GM18505 (cell line): ENCODE measurements around the gene DGKQ.
"Not testable (repeated sequence)": the region's sequence is repeated elsewhere in the genome, so short reads cannot be mapped to it uniquely, and the experiment has no call there.

Experiments
- ATAC-seq: cut with Tn5 transposase; IDR thresholded peaks from one replicate; pipeline ENCODE4 v1.9.1; 2021; ENCODE audit not compliant: unreplicated experiment
- POLR2A ChIP-seq: IDR thresholded peaks from 4 replicates; pipeline ENCODE4 v1.6.1; 2011; ENCODE audit warnings: borderline replicate concordance; ENCODE audit not compliant: insufficient read depth, insufficient read length; ENCODE audit errors: extremely low read depth

The DGKQ gene

DNA sequence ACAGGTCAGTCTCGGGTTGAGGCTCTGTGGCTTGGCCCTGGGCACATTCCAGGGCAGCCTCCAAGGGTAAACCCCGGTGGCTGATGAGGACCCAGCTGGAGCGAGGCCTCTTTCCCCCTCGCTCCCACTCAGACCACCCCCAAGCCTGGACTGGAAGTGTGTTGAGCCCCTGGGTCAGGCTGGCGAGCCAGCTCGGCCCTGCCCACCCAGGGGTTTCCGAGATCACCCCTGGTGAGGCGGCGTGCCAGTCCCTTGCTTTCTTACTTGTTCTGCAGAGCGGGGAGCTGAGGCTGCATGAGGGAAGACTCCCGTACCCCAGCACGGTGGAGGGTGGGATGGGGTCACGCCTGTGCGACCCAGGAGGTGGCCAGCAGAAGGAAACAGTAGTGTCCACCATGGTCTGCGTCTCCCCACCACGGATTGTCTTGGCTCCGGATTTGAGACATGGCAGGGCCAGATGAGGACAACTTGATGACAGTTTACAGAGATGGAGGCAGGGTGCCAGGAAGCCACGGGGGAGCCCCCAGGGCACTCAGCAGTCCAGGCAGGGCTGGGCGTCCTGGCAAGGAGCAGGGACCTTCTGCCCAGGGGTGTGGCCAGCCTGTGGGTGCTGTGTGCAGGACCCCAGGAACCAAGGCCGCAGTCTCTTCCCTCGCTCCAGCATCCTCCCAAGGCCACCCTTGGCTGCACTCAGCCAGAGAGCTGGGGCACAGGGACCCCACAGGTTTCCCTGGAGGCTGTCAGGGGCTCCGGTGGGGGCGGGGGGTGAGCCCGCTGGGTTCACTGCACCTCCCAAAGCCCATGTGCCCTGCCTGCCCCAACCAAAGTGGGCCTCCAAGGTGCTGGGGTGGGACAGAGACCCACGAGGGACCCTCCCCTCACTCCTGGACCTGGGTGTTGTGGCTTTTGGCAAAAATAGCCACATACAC lies 31.5 kb upstream of the DGKQ start:
- no peak for TF ChIP-seq POLR2A
- no peak for ATAC-seq

DNA sequence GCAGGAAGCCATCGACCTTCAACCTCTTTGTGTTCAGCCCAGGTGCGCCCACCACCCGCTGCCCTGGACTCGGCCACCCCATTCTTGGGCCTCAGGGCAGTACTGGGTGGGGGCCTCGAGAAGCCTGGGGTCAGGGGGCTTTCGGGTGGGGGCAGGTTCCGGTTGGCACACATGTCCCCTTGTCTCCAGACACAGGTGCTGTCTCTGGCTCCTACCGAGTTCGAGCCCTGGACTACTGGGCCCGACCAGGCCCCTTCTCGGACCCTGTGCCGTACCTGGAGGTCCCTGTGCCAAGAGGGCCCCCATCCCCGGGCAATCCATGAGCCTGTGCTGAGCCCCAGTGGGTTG lies 30.7 kb upstream of the DGKQ start:
- no peak for ATAC-seq
- TF ChIP-seq POLR2A: no peak

- TF ChIP-seq POLR2A: no peak
Measured at GRCh38 chr4:1003271-1004070, 30.1 kb upstream of the DGKQ start.

GRCh38 chr4:1002631-1003251 lies 29.4 kb upstream of the DGKQ start:
- ATAC-seq: no peak
- no peak for TF ChIP-seq POLR2A

More at GRCh38 chr4:1003271-1004070, 30.1 kb upstream of the DGKQ start:
- no peak for ATAC-seq

DNA sequence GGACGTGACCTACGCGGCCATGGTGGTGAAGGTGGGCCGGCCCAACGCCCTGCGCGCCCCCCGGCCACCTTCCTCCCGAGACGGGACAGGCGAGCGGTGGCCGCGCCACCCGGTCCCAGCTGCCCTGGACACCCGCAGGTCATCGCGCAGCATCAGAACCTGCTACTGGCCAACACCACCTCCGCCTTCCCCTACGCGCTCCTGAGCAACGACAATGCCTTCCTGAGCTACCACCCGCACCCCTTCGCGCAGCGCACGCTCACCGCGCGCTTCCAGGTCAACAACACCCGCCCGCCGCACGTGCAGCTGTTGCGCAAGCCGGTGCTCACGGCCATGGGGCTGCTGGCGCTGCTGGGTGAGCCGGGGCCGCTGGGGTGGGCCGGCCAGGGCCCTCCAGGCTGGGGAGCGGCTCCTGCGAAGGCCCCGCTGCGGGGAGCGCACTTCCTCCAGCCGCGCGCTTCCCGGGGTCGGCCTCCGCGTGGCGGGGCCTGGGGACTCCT lies 28.8 kb upstream of the DGKQ start:
- TF ChIP-seq POLR2A: no peak
- no peak for ATAC-seq

DNA sequence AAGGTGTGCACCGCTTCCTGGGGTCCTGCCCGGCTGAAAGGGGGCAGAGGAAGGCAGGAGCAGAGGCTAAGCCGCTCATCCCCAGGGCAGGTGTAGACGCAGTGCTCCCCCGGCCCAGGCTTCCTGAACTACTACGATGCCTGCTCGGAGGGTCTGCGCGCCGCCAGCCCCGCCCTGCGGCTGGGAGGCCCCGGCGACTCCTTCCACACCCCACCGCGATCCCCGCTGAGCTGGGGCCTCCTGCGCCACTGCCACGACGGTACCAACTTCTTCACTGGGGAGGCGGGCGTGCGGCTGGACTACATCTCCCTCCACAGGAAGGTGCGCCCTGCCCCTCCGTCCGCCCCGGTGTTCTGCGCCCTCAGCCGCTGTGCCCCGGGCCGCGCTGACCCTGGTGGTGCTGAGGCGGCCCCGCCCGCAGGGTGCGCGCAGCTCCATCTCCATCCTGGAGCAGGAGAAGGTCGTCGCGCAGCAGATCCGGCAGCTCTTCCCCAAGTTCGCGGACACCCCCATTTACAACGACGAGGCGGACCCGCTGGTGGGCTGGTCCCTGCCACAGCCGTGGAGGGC lies 28.3 kb upstream of the DGKQ start:
- TF ChIP-seq POLR2A: no peak
- no peak for ATAC-seq

- no peak for ATAC-seq
- TF ChIP-seq POLR2A: no peak
Measured at GRCh38 chr4:1000686-1001260, 27.4 kb upstream of the DGKQ start.

- no peak for TF ChIP-seq POLR2A
- ATAC-seq: no peak
Measured at GRCh38 chr4:999882-1000425, 26.6 kb upstream of the DGKQ start.

- ATAC-seq: not testable (repeated sequence)
Measured at GRCh38 chr4:999240-999863, 26.0 kb upstream of the DGKQ start.

- TF ChIP-seq POLR2A: no peak
- ATAC-seq: no peak
Measured at GRCh38 chr4:998096-998691, 24.8 kb upstream of the DGKQ start.

- no peak for TF ChIP-seq POLR2A
- no peak for ATAC-seq
Measured at GRCh38 chr4:997375-998071, 24.2 kb upstream of the DGKQ start.
